ENCODE results near the gene CSNK1G2. TPM values are rescaled to one million over a fixed set of nuclear protein-coding genes. Genes with fewer than 3 reads are reported as not detected.

Gene CSNK1G2
- total RNA-seq, 1 donor from 2014 or later, result 77.6 TPM

GRCh38 chr19:1959928-1960589 lies 19.1 kb downstream of the CSNK1G2 start:
- DNase-seq (ENCODE audit: extremely low spot score in 2 of 2), result no peak
- no peaks in the 10 kb centered on the region for H3K27me3 ChIP-seq
- no peak overlapping the region for H3K4me3 ChIP-seq
- no peak for TF ChIP-seq POLR2A (IDR thresholded peaks at IDR 0.05)
- no peak for TF ChIP-seq CTCF (IDR thresholded peaks at IDR 0.05)
- TF ChIP-seq POLR2AphosphoS5 (IDR thresholded peaks at IDR 0.05; ENCODE audit: insufficient read depth in 1 of 2, low read depth in 1 of 2), result no peak
- no peaks in the 10 kb centered on the region for H3K36me3 ChIP-seq
- no peaks in the 10 kb centered on the region for H3K9me3 ChIP-seq
- intact Hi-C loops (cut with DNase I), result no loop called here
- peaks cover 14% of the 10 kb centered on the region for H3K4me1 ChIP-seq
- no peak overlapping the region for H3K27ac ChIP-seq

- TF ChIP-seq POLR2AphosphoS5 (IDR thresholded peaks at IDR 0.05; ENCODE audit: insufficient read depth in 1 of 2, low read depth in 1 of 2) (no peak), CTCF (IDR thresholded peaks at IDR 0.05) (no peak), POLR2A (IDR thresholded peaks at IDR 0.05) (no peak)
- H3K4me1 ChIP-seq, result peaks cover 10% of the 10 kb centered on the region
- DNase-seq (ENCODE audit: extremely low spot score in 2 of 2), result no peak
- no peaks in the 10 kb centered on the region for H3K27me3 ChIP-seq
- intact Hi-C loops (cut with DNase I), result no loop called here
- H3K4me3 ChIP-seq, result no peak overlapping the region
- H3K27ac ChIP-seq, result no peak overlapping the region
- H3K36me3 ChIP-seq, result no peaks in the 10 kb centered on the region
- no peaks in the 10 kb centered on the region for H3K9me3 ChIP-seq
Observed at GRCh38 chr19:1961000-1961883, 20.3 kb downstream of the CSNK1G2 start.

GRCh38 chr19:1962674-1963073 lies 21.7 kb downstream of the CSNK1G2 start:
- no peak for DNase-seq (ENCODE audit: extremely low spot score in 2 of 2)
- no peak overlapping the region for H3K4me3 ChIP-seq
- no peaks in the 10 kb centered on the region for H3K36me3 ChIP-seq
- H3K27ac ChIP-seq, result no peak overlapping the region
- H3K9me3 ChIP-seq, result no peaks in the 10 kb centered on the region
- H3K4me1 ChIP-seq, result peaks cover 10% of the 10 kb centered on the region
- TF ChIP-seq CTCF (IDR thresholded peaks at IDR 0.05), result no peak
- TF ChIP-seq POLR2AphosphoS5 (IDR thresholded peaks at IDR 0.05; ENCODE audit: insufficient read depth in 1 of 2, low read depth in 1 of 2), result no peak
- no peak for TF ChIP-seq POLR2A (IDR thresholded peaks at IDR 0.05)
- intact Hi-C loops (cut with DNase I), result no loop called here
- no peaks in the 10 kb centered on the region for H3K27me3 ChIP-seq

GRCh38 chr19:1967087-1967608 lies 26.2 kb downstream of the CSNK1G2 start:
- TF ChIP-seq CTCF (IDR thresholded peaks at IDR 0.05), result no peak
- no peak for TF ChIP-seq POLR2A (IDR thresholded peaks at IDR 0.05)
- no peak for TF ChIP-seq POLR2AphosphoS5 (IDR thresholded peaks at IDR 0.05; ENCODE audit: insufficient read depth in 1 of 2, low read depth in 1 of 2)
- Histone ChIP-seq H3K27me3 (no peaks in the 10 kb centered on the region), H3K36me3 (peaks cover 0 to 3% of the 10 kb centered on the region in 2 donors), H3K4me3 (no peak overlapping the region), H3K27ac (no peak overlapping the region), H3K4me1 (no peaks in the 10 kb centered on the region), H3K9me3 (no peaks in the 10 kb centered on the region)
- DNase-seq (ENCODE audit: extremely low spot score in 2 of 2), result no peak
- intact Hi-C loops (cut with DNase I), result no loop called here

Data from vagina (tissue), 2 donors.